Smooth muscle cell (in vitro differentiated cells): Measurements from ENCODE around the gene MAML3. TPM values are rescaled to one million over a fixed set of nuclear protein-coding genes. Genes with fewer than 3 reads are reported as not detected.

Experiments used
- DNase-seq: peaks from one replicate; lab custom pipeline; 2025; ENCODE audit not compliant: unreplicated experiment; lab: John Stamatoyannopoulos, UW
- H2AFZ ChIP-seq: fragments of 200-600 bp; sonication (generic); 2 replicates; pipeline ENCODE4 v1.6.0; 2016; ENCODE audit warnings: antibody characterized with exemption, low read depth, mild to moderate bottlenecking
- H3F3A ChIP-seq: fragments of 200-600 bp; sonication (generic); 2 replicates; pipeline ENCODE4 v1.6.0; 2017; ENCODE audit warnings: antibody characterized with exemption, low read depth
- H3K27ac ChIP-seq: fragments of 200-600 bp; sonication (generic); 2 replicates; pipeline ENCODE4 v1.5.1; 2016; ENCODE audit warnings: low read depth, mild to moderate bottlenecking
- H3K27me3 ChIP-seq: fragments of 200-600 bp; sonication (generic); 2 replicates; pipeline ENCODE4 v1.6.1; 2016; ENCODE audit warnings: low read depth, mild to moderate bottlenecking
- H3K36me3 ChIP-seq: fragments of 200-600 bp; sonication (generic); 2 replicates; pipeline ENCODE4 v1.5.1; 2016; ENCODE audit warnings: low read depth
- H3K4me1 ChIP-seq: fragments of 200-600 bp; sonication (generic); 2 replicates; pipeline ENCODE4 v1.5.1; 2016; ENCODE audit warnings: low read depth
- H3K4me2 ChIP-seq: fragments of 200-600 bp; sonication (generic); 2 replicates; pipeline ENCODE4 v1.6.0; 2016; ENCODE audit warnings: mild to moderate bottlenecking
- H3K4me3 ChIP-seq: fragments of 200-600 bp; sonication (generic); 2 replicates; pipeline ENCODE4 v1.5.1; 2016; ENCODE audit warnings: mild to moderate bottlenecking
- H3K79me2 ChIP-seq: fragments of 200-600 bp; sonication (generic); 2 replicates; pipeline ENCODE4 v1.6.0; 2016; ENCODE audit warnings: low read depth, mild to moderate bottlenecking
- H3K9ac ChIP-seq: fragments of 200-600 bp; sonication (generic); 2 replicates; pipeline ENCODE4 v1.6.0; 2016; ENCODE audit warnings: low read depth
- H3K9me3 ChIP-seq: fragments of 200-600 bp; sonication (generic); replicated peaks from 2 replicates; pipeline ENCODE4 v1.5.1; 2016; ENCODE audit warnings: low read depth
- H4K20me1 ChIP-seq: fragments of 200-600 bp; sonication (generic); 2 replicates; pipeline ENCODE4 v1.6.0; 2016; ENCODE audit warnings: low read depth
- CTCF ChIP-seq: fragments of 200-600 bp; sonication (generic); IDR thresholded peaks from 2 replicates; pipeline ENCODE4 v1.5.1; 2017; ENCODE audit warnings: borderline replicate concordance, mild to moderate bottlenecking, antibody characterized with exemption; ENCODE audit not compliant: insufficient read depth, poor library complexity, severe bottlenecking
- WGBS: methylation state at CpG from one replicate; pipeline ENCODE4 v1.1.7; 2016; ENCODE audit warnings: low lambda C conversion rate; 5-methylcytosine and 5-hydroxymethylcytosine counted together
- polyA plus RNA-seq: library from polyadenylated mRNA; unstranded; fragments of >200 nt; fragmentation: Nextera tagmentation; extraction: Ambion mirVana; gene quantifications from 2 replicates; pipeline ENCODE4 v1.2.1, GENCODE V29; 2016
- total RNA-seq: library from RNA; depleted of rRNA; stranded (reverse); fragments of >200 nt; gene quantifications from 2 replicates; pipeline ENCODE4 v1.2.3, GENCODE V29; 2014

Gene MAML3
- total and polyA plus RNA-seq, 2 experiments from 2014 or later, result 4.9 to 12.6 TPM

- no peak for DNase-seq
- Histone ChIP-seq H3K36me3 (no peaks in the 10 kb centered on the region), H3K4me2 (no peak overlapping the region), H3K27ac (no peak overlapping the region), H3K9ac (no peak overlapping the region), H3F3A (no peaks in the 10 kb centered on the region), H3K4me3 (no peak overlapping the region), H3K4me1 (no peaks in the 10 kb centered on the region), H3K79me2 (no peaks in the 10 kb centered on the region), H3K27me3 (no peaks in the 10 kb centered on the region), H3K9me3 (no peaks in the 10 kb centered on the region), H4K20me1 (no peaks in the 10 kb centered on the region), H2AFZ (peak overlapping the region; percentile 23)
- TF ChIP-seq CTCF, result no peak
- 96% methylated on average over 5 of the region's 5 CpGs for WGBS
Observed at GRCh38 chr4:140168936-140169335, 15.0 kb upstream of the MAML3 start.

- Histone ChIP-seq H4K20me1 (no peaks in the 10 kb centered on the region), H3K9ac (no peak overlapping the region), H3K27ac (peak overlapping the region; percentile 10), H3K36me3 (no peaks in the 10 kb centered on the region), H3K9me3 (no peaks in the 10 kb centered on the region), H3K4me2 (no peak overlapping the region), H3K4me3 (no peak overlapping the region), H2AFZ (peak overlapping the region; percentile 23), H3F3A (no peaks in the 10 kb centered on the region), H3K4me1 (no peaks in the 10 kb centered on the region), H3K79me2 (no peaks in the 10 kb centered on the region), H3K27me3 (no peaks in the 10 kb centered on the region)
- TF ChIP-seq CTCF, result no peak
- 100% methylated on average over 1 of the region's 1 CpG for WGBS
- no peak for DNase-seq
Observed at GRCh38 chr4:140168474-140168873, 14.5 kb upstream of the MAML3 start.

GRCh38 chr4:140163029-140163810, 9.2 kb upstream of the MAML3 start:
- H3K79me2 ChIP-seq, result no peaks in the 10 kb centered on the region
- no peak overlapping the region for H3K9ac ChIP-seq
- TF ChIP-seq CTCF, result no peak
- H3K4me2 ChIP-seq, result peak overlapping the region; percentile 19
- H3K4me1 ChIP-seq, result no peaks in the 10 kb centered on the region
- H3K27ac ChIP-seq, result peak overlapping the region; percentile 39
- H3K9me3 ChIP-seq, result no peaks in the 10 kb centered on the region
- H3K4me3 ChIP-seq, result no peak overlapping the region
- no peaks in the 10 kb centered on the region for H4K20me1 ChIP-seq
- H2AFZ ChIP-seq, result peak overlapping the region; percentile 91
- H3F3A ChIP-seq, result no peaks in the 10 kb centered on the region
- no peaks in the 10 kb centered on the region for H3K36me3 ChIP-seq
- H3K27me3 ChIP-seq, result no peaks in the 10 kb centered on the region
- DNase-seq, result no peak
- 43% methylated on average over 8 of the region's 8 CpGs for WGBS

GRCh38 chr4:140162596-140162995, 8.6 kb upstream of the MAML3 start:
- no peak overlapping the region for H3K9ac ChIP-seq

More at GRCh38 chr4:140162596-140162995, 8.6 kb upstream of the MAML3 start:
- Histone ChIP-seq H3K4me3 (no peak overlapping the region), H3K27me3 (no peaks in the 10 kb centered on the region), H3K4me2 (peak overlapping the region; percentile 19), H3K9me3 (no peaks in the 10 kb centered on the region), H3K36me3 (no peaks in the 10 kb centered on the region), H3K79me2 (no peaks in the 10 kb centered on the region), H3K27ac (peak overlapping the region; percentile 39), H3K4me1 (no peaks in the 10 kb centered on the region), H3F3A (no peaks in the 10 kb centered on the region), H2AFZ (peak overlapping the region; percentile 91), H4K20me1 (no peaks in the 10 kb centered on the region)
- TF ChIP-seq CTCF, result no peak
- 88% methylated on average over 2 of the region's 2 CpGs for WGBS
- no peak for DNase-seq
